GM19395 (cell line): ENCODE data around the gene ST8SIA5.
A peak's percentile ranks its signal among the peaks of the same experiment; 100 is the strongest.
"Not testable (repeated sequence)": the region's sequence is repeated elsewhere in the genome, so short reads cannot be mapped to it uniquely, and the experiment has no call there.

Experiments
- ATAC-seq: cut with Tn5 transposase; IDR thresholded peaks from one replicate; pipeline ENCODE4 v1.9.1; 2021; ENCODE audit warnings: mild to moderate bottlenecking, moderate library complexity; ENCODE audit not compliant: unreplicated experiment

The ST8SIA5 gene, protein sequence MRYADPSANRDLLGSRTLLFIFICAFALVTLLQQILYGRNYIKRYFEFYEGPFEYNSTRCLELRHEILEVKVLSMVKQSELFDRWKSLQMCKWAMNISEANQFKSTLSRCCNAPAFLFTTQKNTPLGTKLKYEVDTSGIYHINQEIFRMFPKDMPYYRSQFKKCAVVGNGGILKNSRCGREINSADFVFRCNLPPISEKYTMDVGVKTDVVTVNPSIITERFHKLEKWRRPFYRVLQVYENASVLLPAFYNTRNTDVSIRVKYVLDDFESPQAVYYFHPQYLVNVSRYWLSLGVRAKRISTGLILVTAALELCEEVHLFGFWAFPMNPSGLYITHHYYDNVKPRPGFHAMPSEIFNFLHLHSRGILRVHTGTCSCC

DNA sequence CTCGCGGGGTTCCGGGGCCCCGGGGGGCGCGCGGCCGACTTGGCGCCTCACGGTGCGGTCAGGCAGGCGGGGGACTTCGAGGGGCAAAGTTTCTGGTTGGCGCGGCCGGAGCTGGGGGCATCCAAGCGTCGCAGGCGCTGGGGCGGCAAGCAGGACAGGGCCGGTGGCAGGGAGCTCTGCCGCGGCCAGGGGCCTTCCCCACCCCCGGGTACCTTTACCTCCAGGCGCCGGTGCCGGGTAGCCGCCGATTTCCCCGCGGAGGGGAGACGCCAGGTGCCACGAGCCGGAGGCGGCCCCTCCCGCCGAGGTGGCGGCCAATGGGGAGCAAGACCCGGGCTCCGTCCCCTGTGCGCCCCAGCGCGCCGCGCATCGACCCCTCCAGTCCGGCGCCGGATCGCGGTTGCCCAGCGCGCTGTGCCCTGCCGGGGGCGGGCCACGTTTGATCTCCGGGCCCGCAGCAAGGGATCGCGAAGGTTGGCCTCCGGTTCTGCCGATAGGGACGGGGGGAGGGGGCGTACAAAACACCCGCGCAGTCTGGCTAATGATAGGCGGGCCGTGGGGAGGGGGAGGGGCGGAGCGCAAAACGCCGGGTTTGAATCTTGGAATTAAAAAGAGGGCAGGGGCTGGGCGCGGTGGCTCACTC lies at the start of gene ST8SIA5:
Gene ST8SIA5 (minus strand): TSS at position 495 of the 643 bp plus-strand sequence. CDS start 545 bp downstream, outside the sequence.
- no peak for ATAC-seq

DNA sequence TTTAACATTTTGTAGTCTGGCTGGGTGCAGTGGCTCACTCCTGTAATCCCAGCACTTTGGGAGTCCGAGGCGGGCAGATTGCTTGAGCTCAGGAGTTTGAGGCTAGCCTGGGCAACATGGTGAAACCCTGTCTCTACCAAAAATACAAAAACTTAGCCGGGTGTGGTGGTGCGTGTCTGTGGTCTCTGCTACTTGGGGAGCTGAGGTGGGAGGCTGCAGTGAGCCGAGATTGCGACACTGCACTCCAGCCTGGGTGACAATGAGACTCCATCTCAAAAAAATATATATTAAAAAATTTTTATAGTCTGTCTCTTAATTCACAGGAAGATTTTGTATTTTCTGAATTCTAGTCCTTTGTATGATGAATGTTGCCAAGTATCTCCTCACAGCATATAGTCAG lies 39.1 kb upstream of the ST8SIA5 start:
- not testable (repeated sequence) for ATAC-seq

DNA sequence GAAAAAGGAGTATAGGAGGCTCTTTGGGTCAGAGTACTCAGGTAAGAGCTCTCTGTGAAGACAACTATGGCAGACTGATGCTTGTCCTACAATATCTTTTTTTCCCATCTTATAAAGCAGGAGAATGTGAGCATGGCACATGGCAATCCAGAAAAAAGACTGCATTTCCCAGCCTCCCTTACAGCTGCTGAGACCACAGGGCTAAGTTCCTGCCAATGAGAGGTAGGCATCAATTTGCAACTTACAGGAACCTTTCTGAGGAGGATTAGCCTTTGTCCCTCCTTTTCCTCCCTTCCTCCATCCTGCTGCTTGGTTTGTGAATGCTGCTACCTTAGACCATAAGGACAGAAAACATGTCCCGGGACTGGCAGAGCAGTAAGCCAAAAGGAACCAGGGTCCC lies 37.8 kb upstream of the ST8SIA5 start:
- ATAC-seq = no peak

DNA sequence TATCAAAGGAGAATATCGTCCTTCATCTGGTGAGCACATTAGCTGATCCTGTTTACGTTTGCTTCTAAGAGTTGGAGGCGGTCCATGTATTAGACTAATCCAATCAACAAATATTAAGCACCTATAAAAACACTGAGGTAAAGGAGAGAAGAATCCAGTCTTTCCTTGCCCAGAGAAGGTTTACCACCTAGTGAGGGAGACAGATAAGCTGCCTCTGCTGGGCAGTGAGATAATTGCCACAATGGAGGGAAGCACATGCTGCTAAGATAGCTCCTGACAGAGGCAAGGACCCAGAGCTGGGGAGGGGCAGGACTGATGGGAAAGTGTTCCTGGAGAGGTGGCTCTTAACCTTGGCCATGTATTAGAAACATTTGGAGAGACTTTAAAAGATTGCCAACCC lies 36.7 kb upstream of the ST8SIA5 start:
- no peak for ATAC-seq

DNA sequence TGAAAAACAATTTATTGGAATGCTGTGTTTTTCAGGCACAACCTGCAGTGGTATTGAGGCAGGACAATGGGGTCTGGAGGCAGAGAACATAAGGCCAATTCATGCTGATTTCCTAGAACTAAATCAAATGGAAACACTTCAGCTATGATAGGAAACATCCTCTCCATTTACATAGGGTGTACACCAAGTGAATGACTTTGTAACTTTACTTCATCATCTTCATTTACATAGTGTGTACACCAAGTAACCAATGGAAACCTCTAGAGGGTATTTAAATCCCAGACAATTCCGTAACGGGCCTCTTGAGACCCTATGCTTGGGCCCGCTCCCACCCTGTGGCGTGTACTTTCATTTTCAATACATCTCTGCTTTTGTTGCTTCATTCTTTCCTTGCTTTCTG lies 32.2 kb upstream of the ST8SIA5 start:
- ATAC-seq = no peak

DNA sequence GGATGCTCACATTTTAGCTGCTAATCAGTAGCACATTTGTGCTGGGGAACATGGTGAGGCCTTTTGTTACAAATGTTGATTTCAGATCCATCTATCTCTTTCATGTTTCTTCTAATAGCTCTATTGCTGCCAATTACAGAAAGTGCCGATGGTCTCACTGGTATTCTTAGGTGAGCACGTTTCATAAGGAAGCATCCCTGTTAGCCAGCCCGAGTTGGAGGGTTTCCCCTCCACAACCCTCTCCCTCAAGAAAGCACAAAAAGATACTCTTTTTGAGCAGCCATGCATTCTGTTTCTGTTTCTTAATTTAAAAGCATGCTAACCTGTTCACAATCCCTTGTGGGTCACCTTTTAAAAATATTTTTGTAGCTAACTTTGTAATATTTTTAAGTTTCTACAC lies 30.8 kb upstream of the ST8SIA5 start:
- ATAC-seq = no peak

DNA sequence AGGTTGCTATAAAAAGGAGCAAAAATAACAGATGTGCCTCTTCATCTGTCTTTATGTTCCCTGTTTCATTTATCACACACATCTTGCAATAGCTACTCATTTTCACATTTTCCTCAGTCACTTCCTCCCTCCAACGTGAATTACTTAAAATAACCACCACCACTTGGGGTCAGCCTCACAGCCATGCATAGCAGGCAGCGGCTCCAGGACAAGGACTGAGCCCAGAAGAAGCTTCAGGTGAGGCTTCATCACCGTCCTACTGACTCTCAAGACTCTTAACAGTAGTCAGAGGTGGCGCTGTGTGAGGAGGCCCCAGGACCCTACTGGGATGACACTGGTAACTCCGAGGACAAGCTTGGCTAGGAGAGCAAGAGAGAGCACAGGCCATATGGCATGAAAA lies 15.5 kb upstream of the ST8SIA5 start:
- ATAC-seq = no peak

DNA sequence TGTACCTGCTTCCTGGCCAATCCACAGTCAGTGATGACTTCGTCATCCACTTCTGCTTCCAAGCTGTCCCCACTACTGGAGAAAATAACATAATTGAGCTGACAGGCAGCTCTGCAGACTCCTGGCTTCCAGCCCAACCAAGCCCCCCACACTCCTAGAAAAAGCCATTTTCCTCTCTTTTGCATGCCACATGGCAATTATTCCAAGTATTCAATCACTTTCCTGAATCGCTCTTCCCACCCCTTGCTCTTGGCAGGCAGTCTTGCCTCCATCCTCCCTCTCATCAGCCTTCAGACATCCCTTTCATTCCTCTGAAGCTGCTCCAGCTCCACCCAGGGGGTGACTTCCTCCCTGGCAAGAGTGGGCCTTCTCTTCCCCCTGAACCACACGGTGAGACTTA lies 14.3 kb upstream of the ST8SIA5 start:
- ATAC-seq = no peak

DNA sequence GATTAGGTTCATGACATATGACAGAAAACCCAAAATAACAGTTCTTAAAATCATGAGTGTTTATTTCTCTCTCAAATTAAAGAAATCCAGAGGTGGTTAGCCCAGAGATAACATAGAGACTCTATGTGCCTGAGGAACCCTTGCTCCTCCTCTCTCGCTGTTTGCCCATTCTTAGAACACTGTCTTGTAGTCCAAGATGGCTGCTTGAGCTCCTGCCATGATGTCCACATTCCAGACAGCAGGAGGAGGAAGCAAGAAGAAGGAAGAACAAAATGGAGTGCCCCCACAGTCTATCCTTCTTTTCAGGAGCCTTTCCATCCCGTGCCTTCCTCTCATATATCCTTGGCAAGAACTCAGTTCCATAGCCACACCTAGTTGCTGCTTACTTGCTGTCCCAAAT lies 13.9 kb upstream of the ST8SIA5 start:
- ATAC-seq = no peak

DNA sequence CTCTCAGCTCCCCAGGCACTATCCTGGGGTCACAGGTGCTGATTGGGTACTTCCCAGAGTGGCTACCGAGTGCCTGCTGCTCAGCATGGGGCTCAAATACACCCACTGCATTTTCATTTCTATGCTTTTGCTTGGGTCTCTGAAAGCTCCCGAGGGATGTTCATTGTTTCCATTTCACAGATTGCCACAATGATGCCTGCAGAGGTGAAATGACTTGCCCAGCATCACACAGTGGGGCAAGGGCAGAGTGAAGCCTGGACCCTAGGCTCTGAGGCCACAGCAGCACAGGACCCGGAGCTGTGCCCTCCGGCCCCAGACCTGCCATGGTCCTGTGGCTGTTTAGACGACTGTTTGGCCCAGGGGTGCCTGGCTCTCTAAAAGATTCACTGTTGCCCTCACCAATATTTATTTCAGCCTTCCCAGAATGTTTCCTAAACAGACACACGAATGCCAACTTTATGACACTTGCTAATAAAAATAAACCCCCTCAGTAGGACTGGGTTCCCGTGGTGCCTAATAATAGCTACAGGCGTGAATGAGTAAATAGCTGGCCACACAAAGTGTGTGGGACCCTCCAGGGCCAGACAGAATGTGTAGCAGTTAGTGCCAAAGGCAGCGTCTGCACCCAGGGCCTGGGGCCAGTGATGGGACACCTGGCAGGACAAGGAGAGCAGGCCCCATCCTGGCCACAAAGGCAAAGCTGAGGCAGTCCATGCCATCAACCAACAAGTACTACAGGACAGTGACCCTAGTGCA lies 11.5 kb upstream of the ST8SIA5 start:
- ATAC-seq = no peak

DNA sequence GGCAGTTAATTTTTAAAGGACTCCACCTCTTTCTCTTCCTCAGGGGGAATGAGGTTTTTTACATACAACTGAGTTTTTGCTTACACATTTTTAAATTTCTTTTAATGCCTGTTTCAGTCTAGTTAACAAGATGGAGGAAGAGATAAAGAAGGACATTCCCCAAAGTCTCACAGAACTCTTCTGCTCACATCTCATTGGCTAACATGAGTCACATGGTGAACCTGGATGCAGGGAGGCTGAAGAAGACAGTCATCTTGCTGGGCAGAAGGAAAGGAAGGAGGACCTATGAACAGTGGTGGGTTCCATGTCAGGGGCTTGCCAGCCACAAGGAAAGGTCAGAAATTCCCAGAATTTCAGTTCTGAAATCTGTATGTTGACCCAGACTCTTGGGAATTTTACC lies 10.4 kb upstream of the ST8SIA5 start:
- no peak for ATAC-seq

DNA sequence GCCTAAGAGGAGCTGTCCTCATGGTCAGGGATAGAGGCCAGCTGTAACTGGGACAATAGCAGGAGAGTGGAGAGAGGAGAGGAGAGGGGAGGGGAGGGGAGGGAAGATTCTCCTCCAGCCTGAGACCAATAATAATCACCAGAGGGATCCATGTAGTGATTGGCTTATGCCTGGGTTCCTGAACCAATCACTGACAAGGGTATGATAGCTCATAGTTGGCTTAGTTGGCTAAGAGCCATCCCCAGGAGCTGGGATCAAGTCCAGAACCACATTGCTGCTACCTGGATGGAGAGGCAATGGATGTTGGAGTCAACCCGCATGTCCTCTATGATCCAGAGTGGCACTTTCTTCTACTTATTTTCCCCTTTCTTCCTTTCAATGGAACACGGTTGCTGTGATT lies 7.7 kb upstream of the ST8SIA5 start:
- no peak for ATAC-seq

DNA sequence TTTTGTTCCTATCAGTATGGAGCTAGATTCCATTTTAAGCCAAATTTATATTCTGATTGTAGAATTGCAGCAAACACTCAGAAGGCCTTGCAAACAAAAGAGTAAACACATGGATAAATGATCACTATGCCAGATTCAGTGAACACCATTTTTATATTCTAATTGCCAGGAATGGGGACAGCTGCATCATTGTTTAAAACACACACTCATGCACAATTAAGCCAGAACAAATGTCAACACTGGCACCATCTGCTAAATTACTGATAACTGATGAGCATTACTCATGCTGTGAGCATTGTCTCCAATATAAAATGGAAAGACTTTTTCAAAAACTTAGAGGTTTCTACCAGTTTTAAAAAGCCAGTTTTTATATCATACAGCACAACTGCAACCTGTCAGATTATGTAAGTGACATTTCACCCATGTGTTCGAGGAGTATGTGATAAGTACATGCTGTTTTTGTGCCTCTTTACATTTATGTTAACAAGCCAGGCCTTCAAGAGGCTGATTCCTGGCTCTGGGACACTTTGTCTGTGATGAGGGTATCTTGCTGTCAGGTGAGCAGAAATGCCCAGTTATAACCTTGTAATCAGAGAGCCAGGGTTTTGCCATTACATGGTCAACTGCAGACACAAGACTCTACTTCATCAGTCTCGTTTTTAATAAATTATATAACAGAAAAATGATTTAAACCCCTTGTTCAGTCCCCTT lies 4.4 kb upstream of the ST8SIA5 start:
- ATAC-seq = no peak

DNA sequence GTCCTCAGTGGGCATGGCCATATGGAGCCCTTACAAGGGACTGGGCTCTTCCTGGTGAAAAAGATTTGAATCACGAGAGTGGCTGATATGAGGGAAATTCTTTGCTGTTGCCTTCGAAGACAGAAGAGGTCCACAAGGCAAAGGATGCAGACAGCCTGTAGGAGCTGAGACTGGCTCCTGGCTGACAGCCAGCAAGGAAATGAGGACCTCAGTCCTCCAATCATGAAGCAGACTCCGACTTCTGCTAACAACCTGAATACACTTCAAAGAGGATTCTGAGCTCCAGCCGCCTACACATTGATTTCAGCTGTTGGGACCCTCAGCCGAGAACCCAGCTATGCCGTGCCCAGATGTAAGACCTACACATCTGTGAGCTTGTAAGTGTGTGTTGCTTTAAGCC lies 3.0 kb upstream of the ST8SIA5 start:
- ATAC-seq = no peak

DNA sequence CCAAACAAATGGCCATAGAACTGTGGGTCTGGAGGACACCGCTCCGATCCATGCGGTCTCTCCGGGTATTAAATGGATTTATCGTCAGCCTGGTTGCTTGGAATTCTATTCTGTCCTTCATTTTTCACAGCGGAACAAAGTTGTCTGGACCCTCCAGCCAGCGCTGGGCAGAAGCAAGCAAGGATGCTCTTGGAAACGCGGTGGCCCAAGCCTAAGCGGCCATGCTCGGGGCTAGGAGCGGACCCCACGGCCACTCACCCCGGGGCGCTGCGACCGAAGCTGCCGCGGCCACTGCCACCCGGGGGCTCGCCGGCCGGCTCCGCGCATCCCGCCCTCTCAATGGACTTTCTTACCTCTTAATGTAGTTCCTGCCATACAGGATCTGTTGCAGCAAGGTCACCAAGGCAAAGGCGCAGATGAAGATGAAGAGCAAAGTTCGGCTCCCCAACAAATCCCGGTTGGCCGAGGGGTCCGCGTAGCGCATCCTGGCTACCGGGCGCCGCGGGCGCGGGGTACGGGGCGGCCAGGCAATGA lies 761 bp downstream of the ST8SIA5 start:
- no peak for ATAC-seq

DNA sequence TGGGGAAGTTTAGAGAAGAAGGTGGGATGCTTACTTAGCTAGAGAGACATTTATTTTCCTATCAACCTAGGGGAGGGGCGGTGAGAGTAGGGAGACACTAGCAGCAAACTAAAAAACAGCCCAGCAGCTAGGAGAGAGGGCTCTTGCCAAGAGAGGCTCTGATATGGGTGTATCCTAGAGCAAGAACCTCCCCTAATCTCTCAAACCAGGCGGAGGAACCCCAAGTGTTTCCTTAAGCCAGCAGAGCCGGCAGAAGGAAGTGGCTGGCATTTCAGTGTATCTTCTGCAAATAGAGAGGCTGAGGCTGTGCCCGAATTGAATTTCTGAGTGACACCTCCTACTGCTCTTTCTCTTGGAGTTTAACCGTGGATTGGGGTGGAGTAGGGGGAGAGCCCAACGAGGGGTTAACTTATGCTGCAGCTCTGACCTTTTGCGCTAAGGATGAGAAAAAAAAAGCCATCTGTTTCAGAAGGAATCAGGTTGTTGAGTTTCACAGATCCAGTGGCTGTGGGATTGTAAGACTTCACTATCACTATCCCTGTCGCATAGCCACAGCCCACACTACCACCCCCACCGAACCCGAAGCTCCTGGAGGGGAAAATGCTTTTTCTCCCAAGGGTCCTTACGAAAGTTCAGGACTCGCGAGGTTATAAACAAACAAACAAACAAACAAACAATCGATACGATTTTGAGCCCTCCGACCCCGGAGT lies 1.4 kb downstream of the ST8SIA5 start:
- ATAC-seq = no peak

DNA sequence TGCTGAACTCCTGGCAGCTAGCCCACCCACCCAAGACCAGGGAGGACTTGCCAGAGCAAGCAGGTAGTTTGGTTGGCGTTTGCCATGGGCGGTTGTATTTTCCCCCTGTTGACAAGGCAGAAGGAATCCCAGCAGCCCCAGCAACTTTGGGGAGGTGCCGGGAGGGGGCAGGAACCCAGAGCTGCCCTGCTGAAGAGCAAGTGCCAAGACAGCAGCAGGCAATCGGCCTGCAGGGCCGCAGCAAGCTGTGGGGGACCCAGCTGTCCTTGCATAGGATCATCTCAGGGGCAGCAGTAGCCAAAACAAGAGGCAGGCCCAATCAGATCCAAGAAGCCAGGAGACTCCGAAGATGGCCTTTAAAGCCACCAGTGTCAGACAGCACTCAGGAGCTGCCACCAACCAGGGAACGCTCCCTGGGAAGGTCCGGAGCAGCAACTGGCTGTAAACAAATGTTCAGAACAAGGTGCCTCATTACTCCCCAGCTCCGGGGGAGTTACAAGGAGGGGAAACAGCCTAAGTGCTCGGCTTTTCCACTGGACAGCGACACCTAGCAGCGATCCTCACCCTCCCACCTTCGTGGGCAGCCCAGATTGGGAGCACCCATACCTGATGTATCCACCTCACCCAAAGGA lies 2.1 kb downstream of the ST8SIA5 start:
- ATAC-seq = no peak

DNA sequence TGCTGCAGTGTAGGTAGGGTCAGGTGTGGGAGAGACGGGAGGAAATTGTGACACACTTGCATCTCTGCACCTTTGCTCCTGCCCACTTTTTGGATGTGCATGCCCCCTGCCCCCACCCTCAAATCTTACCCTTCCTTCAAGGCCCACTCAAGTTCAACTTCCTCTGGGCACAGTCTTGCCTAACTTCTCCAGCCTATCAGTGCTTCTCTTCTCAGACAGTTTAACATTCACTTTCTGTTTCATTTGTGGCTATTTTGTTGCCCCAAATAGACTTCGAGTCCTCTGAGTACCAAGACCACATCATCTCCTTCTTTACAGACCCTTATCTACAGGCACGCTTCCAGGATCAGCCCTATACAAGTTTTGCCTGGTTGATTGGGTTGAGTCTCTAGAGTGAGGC lies 2.7 kb downstream of the ST8SIA5 start:
- ATAC-seq = peak; percentile 73

DNA sequence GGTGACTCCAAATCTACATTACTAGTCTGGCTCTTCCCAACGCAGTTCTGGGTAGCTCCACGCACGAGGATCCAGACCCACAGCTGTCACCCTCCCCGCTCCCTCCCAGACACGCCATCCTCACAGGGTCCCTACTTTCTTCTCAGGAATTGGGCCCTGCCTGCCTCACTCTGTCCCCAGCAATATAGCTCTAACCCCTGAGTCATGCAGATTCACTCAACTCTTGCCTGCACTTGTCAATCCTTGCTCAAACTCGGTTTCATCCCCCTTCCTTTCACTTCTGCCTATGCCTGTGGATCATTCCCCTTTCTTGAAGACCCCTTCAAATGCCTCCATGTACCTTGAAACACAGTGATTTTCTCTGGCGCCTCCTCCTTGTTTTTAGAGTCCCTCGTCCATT lies 5.0 kb downstream of the ST8SIA5 start:
- ATAC-seq = no peak

DNA sequence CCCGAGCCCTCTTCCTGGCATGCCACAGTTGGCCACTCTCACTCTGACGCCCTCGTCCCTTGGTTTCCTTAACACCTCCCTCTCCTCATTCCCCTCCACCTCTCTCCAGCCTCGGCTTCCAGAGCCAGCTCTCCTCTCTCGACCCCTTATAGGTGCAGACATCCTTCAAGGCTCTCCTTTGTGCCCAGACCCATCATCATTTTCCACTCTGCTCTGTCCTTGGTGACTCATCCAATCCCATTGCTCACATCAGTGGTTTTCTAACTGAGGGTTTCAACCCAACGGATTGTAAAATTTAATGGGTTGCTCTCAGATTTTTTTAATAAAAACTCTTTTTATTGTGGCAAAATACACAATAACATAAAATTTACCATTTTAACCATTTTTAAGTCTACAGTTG lies 6.2 kb downstream of the ST8SIA5 start:
- no peak for ATAC-seq
